Natural killer cell treated with Interleukin-12 subunit alpha and Interleukin-12 subunit beta and Interleukin-15 and Interleukin-18, amount 100 ng/mL, for 72 hours (primary cell): ENCODE data around the gene A2ML1. TPM values are rescaled to one million over a fixed set of nuclear protein-coding genes. Genes with fewer than 3 reads are reported as not detected.
"Not testable (repeated sequence)": the region's sequence is repeated elsewhere in the genome, so short reads cannot be mapped to it uniquely, and the experiment has no call there.

Experiments used
- ATAC-seq, 2 donors: fragments of 150-1000 bp; cut with Tn5 transposase in 1 of 2; sonication (Bioruptor Pico), chemical (Tn5 transposase) in 1 of 2; 2 replicates each; pipeline ENCODE4 v1.10.0; 2021
- DNase-seq: peaks from one replicate; pipeline ENCODE4 v3.0.0; 2022; ENCODE audit warnings: low spot score
- H3K27ac Mint-ChIP-seq, 2 donors: 1 replicate in 1 of 2; 2 replicates in 1 of 2; pipeline ENCODE4 v1.8.0; 2022; ENCODE audit warnings: mixed read lengths in 2 of 2, mild to moderate bottlenecking in 1 of 2, moderate library complexity in 1 of 2
- H3K27me3 Mint-ChIP-seq, 2 donors: 1 replicate in 1 of 2; 2 replicates in 1 of 2; pipeline ENCODE4 v1.8.0; 2022; ENCODE audit warnings: mixed read lengths in 2 of 2
- H3K36me3 Mint-ChIP-seq: one replicate; pipeline ENCODE4 v1.8.0; 2022; ENCODE audit warnings: mixed read lengths
- H3K4me1 Mint-ChIP-seq, 2 donors: 1 replicate in 1 of 2; 2 replicates in 1 of 2; pipeline ENCODE4 v1.8.0; 2022; ENCODE audit warnings: low read depth in 2 of 2, mixed read lengths in 2 of 2, mild to moderate bottlenecking in 1 of 2
- H3K4me3 Mint-ChIP-seq: one replicate; pipeline ENCODE4 v1.8.0; 2022; ENCODE audit warnings: mixed read lengths
- H3K9me3 Mint-ChIP-seq: 2 replicates; pipeline ENCODE4 v1.8.0; 2022; ENCODE audit warnings: mixed read lengths
- total RNA-seq, 2 donors: library from RNA; stranded (reverse); gene quantifications; one replicate each; pipeline ENCODE4 v1.2.3, GENCODE V29; 2022

Gene A2ML1
- total RNA-seq, 2 donors from 2014 or later = not detected

DNA sequence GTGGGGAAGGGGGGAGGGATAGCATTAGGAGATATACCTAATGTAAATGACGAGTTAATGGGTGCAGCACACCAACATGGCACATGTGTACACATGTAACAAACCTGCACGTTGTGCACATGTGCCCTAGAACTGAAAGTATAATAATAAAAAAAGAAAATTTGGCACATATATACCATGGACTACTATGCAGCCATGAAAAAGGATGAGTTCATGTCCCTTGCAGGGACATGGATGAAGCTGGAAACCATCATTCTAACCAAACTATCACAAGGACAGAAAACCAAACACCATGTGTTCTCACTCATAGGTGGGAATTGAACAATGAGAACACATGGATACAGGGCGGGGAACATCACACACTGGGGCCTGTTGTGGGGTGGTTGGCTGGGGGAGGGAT is 21.2 kb upstream of the A2ML1 start:
- not testable (repeated sequence) for H3K4me3 Mint-ChIP-seq, H3K36me3 Mint-ChIP-seq, DNase-seq, H3K9me3 Mint-ChIP-seq, H3K27ac Mint-ChIP-seq, H3K27me3 Mint-ChIP-seq, ATAC-seq, H3K4me1 Mint-ChIP-seq

DNA sequence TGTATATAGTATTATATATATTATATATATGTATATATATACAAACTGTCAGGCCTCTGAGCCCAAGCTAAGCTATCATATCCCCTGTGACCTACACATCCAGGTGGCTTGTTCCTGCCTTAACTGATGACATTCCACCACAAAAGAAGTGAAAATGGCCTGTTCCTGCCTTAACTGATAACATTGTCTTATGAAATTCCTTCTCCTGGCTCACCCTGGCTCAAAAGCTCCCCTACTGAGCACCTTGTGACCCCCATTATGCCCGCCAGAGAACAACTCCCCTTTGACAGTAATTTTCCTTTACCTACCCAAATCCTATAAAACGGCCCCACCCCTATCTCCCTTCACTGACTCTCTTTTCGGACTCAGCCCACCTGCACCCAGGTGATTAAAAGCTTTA is 17.6 kb upstream of the A2ML1 start:
- H3K36me3 Mint-ChIP-seq, H3K27me3 Mint-ChIP-seq, DNase-seq, H3K4me3 Mint-ChIP-seq, ATAC-seq, H3K9me3 Mint-ChIP-seq, H3K4me1 Mint-ChIP-seq, H3K27ac Mint-ChIP-seq: not testable (repeated sequence)

DNA sequence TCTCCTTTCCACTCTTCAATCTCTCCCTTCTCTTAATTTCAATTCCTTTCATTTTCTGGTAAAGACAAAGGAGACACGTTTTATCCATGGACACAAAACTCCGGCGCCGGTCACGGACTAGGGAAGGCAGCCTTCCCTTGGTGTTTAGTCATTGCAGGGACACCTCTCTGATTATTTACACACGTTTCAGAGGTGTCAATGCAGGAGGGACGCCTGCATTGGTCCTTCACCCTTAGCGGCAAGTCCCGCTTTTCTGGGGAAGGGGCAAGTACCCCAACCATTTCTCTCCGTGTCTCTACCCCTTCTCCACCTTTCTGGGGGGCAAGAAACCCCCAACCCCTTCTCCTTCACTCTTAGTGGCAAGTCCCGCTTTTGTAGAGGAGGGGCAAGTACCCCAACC is 16.9 kb upstream of the A2ML1 start:
- H3K9me3 Mint-ChIP-seq, H3K4me3 Mint-ChIP-seq, H3K27ac Mint-ChIP-seq, H3K4me1 Mint-ChIP-seq, H3K27me3 Mint-ChIP-seq, DNase-seq, ATAC-seq, H3K36me3 Mint-ChIP-seq: not testable (repeated sequence)

DNA sequence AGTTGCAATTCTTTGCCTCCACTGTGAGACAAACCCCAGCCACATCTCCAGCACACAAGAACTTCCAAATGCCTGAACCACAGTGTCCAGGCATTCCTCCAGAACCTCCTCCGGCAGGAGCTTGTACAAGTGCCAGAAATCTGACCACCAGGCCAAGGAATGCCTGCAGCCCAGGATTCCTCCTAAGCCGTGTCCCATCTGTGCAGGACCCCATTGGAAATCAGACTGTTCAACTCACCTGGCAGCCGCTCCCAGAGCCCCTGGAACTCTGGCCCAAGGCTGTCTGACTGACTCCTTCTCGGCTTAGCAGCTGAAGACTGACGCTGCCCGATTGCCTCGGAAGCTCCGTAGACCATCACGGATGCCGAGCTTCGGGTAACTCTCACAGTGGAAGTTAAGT is 15.3 kb upstream of the A2ML1 start:
- not testable (repeated sequence) for ATAC-seq, H3K4me1 Mint-ChIP-seq, H3K27me3 Mint-ChIP-seq, H3K4me3 Mint-ChIP-seq, H3K9me3 Mint-ChIP-seq, H3K27ac Mint-ChIP-seq, H3K36me3 Mint-ChIP-seq, DNase-seq

DNA sequence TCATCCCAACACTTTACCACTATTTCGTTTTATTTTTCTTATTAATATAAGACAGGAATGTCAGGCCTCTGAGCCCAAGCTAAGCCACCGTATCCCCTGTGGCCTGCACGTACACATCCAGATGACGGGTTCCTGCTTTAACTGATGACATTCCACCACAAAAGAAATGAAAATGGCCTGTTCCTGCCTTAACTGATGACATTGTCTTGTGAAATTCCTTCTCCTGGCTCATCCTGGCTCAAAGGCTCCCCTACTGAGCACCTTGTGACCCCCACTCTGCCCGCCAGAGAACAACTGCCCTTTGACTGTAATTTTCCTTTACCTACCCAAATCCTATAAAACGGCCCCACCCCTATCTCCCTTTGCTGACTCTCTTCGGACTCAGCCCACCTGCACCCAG is 12.3 kb upstream of the A2ML1 start:
- not testable (repeated sequence) for H3K27me3 Mint-ChIP-seq, DNase-seq, H3K4me3 Mint-ChIP-seq, H3K9me3 Mint-ChIP-seq, H3K36me3 Mint-ChIP-seq, H3K4me1 Mint-ChIP-seq, ATAC-seq, H3K27ac Mint-ChIP-seq

DNA sequence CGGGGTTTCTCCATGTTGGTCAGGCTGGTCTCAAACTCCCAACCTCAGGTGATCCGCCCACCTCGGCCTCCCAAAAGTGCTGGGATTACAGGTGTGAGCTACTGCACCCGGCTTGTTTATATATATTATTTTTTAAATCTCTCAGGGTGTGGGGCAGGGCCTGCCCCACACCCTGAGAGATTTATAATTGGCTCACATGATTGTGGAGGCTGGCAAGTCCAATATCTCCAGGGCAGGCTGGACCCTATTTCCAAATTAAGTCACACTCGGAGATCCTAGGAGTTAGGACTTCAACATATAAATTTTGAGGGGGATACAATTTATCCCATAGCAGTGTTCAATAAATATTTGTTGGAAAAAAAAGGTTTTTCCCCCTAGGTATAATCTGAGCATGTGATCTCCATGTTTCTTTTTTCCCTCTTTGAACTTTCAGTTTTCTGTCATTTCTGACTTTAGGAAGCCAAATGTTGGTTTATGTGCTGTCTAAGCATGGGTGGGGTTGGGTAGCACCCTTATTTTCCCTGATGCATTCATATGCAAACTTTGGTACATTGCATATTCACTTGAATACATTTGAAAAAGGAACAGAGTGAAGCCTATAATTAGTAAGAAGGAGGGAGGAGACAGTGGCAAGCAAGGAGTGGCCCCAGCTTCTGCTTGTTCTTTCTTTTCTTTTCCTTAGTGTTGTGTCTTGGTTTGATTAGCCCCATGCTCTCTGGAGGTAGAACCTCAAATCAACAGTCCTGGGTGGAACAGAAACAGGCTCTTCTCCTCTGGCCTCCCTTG is 8.7 kb upstream of the A2ML1 start:
- H3K27ac Mint-ChIP-seq = no peak overlapping the region
- H3K27me3 Mint-ChIP-seq = no peaks in the 10 kb centered on the region
- no peaks in the 10 kb centered on the region for H3K36me3 Mint-ChIP-seq
- no peaks in the 10 kb centered on the region for H3K4me1 Mint-ChIP-seq
- H3K4me3 Mint-ChIP-seq = no peak overlapping the region
- no peaks in the 10 kb centered on the region for H3K9me3 Mint-ChIP-seq
- ATAC-seq (no peak), DNase-seq (no peak)

DNA sequence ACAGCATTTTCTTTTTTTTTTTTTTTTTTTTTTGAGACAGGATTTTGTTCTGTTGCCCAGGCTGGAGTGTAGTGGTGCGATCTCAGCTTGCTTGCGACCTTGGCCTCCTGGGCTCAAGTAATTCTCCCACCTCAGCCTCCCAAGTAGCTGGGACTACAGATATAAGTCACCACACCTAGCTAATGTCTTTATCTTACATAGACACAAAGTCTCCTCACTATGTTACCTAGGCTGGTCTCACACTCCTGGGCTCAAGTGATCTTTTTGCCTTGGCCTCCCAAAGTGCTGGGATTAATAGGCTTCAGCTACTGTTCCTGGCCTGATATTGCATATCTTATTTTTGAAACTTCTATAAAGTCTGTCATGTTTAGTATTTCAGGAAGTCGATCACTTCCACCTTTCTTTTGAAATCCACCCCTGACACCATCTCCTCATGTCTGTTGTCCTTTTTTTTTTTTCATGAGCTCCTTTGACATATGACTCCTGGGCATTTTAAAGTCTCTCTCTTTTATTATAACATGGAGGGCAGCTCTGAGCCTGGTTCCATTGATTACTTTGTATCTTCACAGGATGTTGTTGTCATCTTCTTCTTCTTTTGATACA is 5.9 kb upstream of the A2ML1 start:
- Mint-ChIP-seq H3K4me3 (no peak overlapping the region), H3K9me3 (no peaks in the 10 kb centered on the region), H3K27ac (no peak overlapping the region), H3K36me3 (no peaks in the 10 kb centered on the region), H3K27me3 (no peaks in the 10 kb centered on the region), H3K4me1 (no peaks in the 10 kb centered on the region)
- DNase-seq = no peak
- ATAC-seq = no peak

DNA sequence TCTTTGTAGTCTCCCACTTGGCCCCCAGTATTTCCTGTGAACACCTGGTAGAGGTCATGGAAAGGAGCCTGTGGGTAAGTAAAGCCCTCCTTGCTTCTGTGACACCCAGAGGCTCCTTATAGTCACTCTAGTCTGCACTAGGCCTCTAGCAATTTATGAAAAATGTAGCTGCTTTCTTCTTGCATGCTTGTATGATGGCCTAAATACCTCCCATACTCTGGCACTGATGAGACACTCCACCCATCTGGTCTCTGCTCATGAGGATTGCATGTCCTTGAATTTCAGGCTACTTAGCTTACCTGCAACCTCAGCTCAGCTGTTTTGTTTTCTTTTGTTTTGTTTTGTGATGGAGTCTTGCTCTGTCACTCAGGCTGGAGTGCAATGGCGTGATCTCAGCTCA is 4.6 kb upstream of the A2ML1 start:
- H3K9me3 Mint-ChIP-seq = no peaks in the 10 kb centered on the region
- ATAC-seq = no peak
- DNase-seq = no peak

DNA sequence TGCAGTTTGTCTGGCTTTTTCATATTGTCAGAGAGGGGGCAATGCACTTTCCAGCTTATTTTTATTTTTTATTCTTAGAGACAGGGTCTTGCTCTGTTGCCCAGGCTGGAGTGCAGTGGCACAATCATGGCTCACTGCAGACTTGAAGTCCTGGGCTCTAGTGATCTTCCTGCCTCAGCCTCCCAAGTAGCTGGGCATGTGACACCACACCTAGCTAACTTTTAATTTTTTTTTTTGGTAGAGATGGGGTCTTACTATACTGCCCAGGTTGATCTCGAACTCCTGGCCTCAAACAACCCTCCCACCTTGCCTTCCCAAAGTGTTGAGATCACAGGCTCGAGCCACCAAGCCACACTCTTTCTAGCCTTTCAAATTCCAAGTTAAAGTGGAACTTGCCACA is 3.9 kb upstream of the A2ML1 start:
- DNase-seq = no peak
- Mint-ChIP-seq H3K4me1 (no peaks in the 10 kb centered on the region), H3K27me3 (peaks cover 3 to 8% of the 10 kb centered on the region in 2 donors), H3K4me3 (no peak overlapping the region), H3K36me3 (no peaks in the 10 kb centered on the region), H3K27ac (no peak overlapping the region), H3K9me3 (no peaks in the 10 kb centered on the region)
- no peak for ATAC-seq

More for the DNA sequence above, 4.6 kb upstream of the A2ML1 start:
- no peaks in the 10 kb centered on the region for H3K4me1 Mint-ChIP-seq
- H3K4me3 Mint-ChIP-seq = no peak overlapping the region
- no peak overlapping the region for H3K27ac Mint-ChIP-seq
- peaks cover 0 to 1% of the 10 kb centered on the region in 2 donors for H3K27me3 Mint-ChIP-seq
- no peaks in the 10 kb centered on the region for H3K36me3 Mint-ChIP-seq

DNA sequence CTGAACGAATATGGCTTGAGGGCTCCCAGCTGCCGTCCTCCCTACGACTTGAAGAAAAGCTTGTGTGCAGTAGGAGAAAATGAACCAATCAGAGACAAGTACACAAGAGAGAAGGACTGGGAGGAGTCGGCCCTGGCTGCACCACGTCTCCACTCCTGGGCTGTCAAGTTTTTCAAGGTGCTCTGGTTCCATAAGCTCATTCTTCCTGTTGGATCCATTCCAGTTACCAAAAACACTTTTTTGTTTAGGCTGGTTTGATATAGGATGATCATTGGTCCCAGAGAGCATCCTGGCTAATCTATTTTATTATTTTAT is 2.8 kb upstream of the A2ML1 start:
- Mint-ChIP-seq H3K27me3 (peaks cover 8 to 19% of the 10 kb centered on the region in 2 donors), H3K9me3 (no peaks in the 10 kb centered on the region), H3K4me1 (no peaks in the 10 kb centered on the region), H3K4me3 (no peak overlapping the region), H3K27ac (no peak overlapping the region), H3K36me3 (no peaks in the 10 kb centered on the region)
- DNase-seq (no peak), ATAC-seq (no peak)

DNA sequence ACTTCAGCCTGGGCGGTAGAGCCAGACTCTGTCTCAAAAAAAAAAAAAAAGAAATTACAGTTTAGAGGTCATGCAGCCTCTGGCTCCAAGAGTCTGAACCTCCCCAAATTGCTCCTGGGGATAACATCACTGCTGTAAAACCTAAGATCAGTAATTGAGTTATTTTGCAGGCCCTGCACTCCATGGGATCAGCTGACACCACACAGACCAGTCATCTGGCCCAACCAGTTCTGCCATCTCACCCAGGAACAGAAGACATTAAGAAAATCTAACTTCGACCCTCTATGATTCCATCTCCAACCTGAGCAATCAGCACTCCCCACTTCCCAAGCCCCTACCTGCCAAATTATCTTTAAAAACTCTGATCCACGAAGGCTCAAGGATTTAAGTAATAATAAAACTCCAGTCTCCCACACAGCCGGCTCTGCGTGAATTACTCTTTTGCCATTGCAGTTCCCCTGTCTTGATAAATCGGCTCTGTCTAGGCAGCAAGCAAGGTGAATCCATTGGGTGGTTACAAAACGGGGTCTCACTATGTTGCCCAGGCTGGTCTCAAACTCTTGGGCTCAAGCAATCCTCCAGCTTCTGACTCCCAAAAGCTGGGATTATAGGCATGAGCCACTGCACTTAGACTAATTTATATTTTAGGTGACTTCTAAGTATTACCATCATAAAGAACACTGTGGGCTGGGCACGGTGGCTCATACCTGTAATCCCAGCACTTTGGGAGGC is 1.6 kb upstream of the A2ML1 start:
- not testable (repeated sequence) for H3K4me3 Mint-ChIP-seq, H3K27ac Mint-ChIP-seq, H3K9me3 Mint-ChIP-seq, H3K4me1 Mint-ChIP-seq, H3K36me3 Mint-ChIP-seq, ATAC-seq, DNase-seq
- H3K27me3 Mint-ChIP-seq = peaks cover 10 to 31% of the 10 kb centered on the region in 2 donors

DNA sequence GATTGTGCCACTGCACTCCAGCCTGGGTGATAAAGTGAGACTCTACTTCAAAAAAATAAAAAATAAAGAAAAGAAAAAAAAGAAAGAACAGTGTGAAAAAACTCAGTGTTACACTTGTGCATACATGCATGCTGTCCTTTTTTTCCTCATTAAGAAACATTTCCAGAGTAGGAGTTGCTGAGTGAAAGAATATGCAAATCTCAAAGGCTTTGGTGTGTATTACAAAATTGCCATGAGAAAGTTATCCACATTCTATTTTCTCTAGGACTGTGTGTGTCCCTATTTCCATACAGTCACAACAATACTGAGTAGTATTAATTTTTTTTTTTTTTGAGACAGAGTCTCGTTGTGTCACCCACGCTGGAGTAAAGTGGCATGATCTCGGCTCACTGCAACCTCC is 830 bp upstream of the A2ML1 start:
- Mint-ChIP-seq H3K9me3 (no peaks in the 10 kb centered on the region), H3K4me1 (no peaks in the 10 kb centered on the region), H3K27me3 (peaks cover 10 to 32% of the 10 kb centered on the region in 2 donors), H3K4me3 (no peak overlapping the region), H3K27ac (no peak overlapping the region), H3K36me3 (no peaks in the 10 kb centered on the region)
- no peak for DNase-seq
- no peak for ATAC-seq

DNA sequence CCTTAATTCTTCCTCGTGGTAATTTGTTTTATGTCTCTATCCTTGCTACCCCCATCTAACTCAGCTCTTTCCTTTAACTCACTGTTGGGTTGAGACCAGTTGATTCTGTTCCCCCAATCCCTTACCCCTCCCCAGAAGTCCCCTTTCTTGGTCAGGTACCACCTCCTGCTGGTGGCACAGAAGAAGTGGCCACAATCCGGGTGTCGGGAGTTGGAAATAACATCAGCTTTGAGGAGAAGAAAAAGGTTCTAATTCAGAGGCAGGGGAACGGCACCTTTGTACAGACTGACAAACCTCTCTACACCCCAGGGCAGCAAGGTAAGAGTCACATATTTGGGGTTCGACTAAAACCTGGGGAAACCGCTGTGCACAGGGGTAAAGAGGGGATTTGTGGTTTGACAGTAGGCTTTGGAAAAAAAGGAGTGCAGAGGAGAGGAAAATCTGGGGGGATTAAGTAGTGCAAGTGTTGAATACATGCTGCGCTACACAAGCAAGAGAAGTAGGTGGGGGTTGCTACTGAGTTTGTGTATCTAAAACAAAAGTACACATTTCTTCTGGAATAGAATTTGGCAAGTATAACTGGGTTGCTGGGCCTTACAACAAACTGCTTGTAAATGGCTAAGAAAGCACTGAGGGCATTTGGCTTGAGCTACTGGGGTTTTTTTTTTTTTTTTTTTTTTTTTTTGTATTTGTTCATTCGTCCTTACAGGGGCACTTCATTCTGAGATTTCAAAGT is 1.3 kb downstream of the A2ML1 start:
- no peaks in the 10 kb centered on the region for H3K9me3 Mint-ChIP-seq
- no peaks in the 10 kb centered on the region for H3K4me1 Mint-ChIP-seq
- H3K27me3 Mint-ChIP-seq = peaks cover 17 to 45% of the 10 kb centered on the region in 2 donors
- DNase-seq (no peak), ATAC-seq (no peak)
- H3K36me3 Mint-ChIP-seq = no peaks in the 10 kb centered on the region
- H3K27ac Mint-ChIP-seq = no peak overlapping the region
- no peak overlapping the region for H3K4me3 Mint-ChIP-seq
